ENCODE measurements around the gene GNA12. TPM values are rescaled to one million over a fixed set of nuclear protein-coding genes. Genes with fewer than 3 reads are reported as not detected.

Gene GNA12
- total and polyA plus RNA-seq, 2 experiments from 2014 or later: 28.4 to 40.2 TPM

DNA sequence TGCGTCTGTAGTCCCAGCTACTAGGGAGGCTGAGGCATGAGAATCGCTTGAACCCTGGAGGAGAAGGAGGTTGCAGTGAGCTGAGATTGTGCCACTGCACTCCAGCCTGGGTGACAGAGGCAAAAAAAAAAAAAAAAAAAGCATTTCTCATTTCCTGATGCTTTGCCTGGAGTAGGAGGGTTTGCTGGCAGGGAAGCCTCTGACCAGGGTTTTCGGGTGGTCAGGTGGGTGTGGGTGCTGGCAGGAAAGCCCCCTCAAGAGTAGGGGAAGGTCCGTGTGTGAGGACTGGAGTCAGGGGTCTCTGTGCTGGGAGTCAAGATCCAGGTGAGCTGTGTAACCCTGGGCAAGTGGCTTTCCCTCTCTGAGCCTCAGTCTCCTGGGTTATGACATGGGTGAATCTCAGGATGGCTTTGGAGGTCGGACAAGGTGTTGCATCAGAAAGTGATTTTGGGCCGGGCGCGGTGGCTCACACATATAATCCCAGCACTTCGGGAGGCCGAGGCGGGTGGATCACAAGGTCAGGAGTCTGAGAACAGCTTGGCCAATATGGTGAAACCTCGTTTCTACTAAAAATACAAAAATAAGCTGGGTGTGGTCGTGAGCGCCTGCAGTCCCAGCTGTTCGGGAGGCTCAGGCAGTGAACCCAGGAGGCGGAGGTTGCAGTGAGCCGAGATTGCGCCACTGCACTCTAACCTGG is 152.9 kb downstream of the GNA12 start:
- TF ChIP-seq EZH2phosphoT487 (IDR thresholded peaks at IDR 0.05; ENCODE audit: low read depth, severe bottlenecking, unreplicated experiment) (no peak), EZH2 (IDR thresholded peaks at IDR 0.05; ENCODE audit: borderline replicate concordance) (no peak)
- TF ChIP-seq, protein P1, sequence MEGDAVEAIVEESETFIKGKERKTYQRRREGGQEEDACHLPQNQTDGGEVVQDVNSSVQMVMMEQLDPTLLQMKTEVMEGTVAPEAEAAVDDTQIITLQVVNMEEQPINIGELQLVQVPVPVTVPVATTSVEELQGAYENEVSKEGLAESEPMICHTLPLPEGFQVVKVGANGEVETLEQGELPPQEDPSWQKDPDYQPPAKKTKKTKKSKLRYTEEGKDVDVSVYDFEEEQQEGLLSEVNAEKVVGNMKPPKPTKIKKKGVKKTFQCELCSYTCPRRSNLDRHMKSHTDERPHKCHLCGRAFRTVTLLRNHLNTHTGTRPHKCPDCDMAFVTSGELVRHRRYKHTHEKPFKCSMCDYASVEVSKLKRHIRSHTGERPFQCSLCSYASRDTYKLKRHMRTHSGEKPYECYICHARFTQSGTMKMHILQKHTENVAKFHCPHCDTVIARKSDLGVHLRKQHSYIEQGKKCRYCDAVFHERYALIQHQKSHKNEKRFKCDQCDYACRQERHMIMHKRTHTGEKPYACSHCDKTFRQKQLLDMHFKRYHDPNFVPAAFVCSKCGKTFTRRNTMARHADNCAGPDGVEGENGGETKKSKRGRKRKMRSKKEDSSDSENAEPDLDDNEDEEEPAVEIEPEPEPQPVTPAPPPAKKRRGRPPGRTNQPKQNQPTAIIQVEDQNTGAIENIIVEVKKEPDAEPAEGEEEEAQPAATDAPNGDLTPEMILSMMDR (IDR thresholded peaks at IDR 0.05; ENCODE audit: poor library complexity): no peak
- H3K4me1 ChIP-seq (ENCODE audit: insufficient read depth): peaks cover 5% of the 10 kb centered on the region
- peaks cover 40% of the 10 kb centered on the region for H3K27me3 ChIP-seq
- H3K4me3 ChIP-seq: no peak overlapping the region
- no peak for DNase-seq (ENCODE audit: low spot score)
- WGBS (ENCODE audit: low lambda C conversion rate, missing lambda C conversion rate): 93% methylated on average over 18 of the region's 18 CpGs
- H4K20me1 ChIP-seq (ENCODE audit: insufficient read depth, poor library complexity, severe bottlenecking): no peaks in the 10 kb centered on the region
- H3K9me2 ChIP-seq (replicated peaks; ENCODE audit: insufficient read depth): no peaks in the 10 kb centered on the region
- no peaks in the 10 kb centered on the region for H3K36me3 ChIP-seq (replicated peaks; ENCODE audit: insufficient read depth, low read depth)
- H3K27ac ChIP-seq: no peak overlapping the region
- H3K9me3 ChIP-seq (ENCODE audit: low read depth): no peaks in the 10 kb centered on the region
- H3K4me2 ChIP-seq: no peak overlapping the region
- no peak overlapping the region for H2AFZ ChIP-seq
- no peaks in the 10 kb centered on the region for H3K79me2 ChIP-seq

DNA sequence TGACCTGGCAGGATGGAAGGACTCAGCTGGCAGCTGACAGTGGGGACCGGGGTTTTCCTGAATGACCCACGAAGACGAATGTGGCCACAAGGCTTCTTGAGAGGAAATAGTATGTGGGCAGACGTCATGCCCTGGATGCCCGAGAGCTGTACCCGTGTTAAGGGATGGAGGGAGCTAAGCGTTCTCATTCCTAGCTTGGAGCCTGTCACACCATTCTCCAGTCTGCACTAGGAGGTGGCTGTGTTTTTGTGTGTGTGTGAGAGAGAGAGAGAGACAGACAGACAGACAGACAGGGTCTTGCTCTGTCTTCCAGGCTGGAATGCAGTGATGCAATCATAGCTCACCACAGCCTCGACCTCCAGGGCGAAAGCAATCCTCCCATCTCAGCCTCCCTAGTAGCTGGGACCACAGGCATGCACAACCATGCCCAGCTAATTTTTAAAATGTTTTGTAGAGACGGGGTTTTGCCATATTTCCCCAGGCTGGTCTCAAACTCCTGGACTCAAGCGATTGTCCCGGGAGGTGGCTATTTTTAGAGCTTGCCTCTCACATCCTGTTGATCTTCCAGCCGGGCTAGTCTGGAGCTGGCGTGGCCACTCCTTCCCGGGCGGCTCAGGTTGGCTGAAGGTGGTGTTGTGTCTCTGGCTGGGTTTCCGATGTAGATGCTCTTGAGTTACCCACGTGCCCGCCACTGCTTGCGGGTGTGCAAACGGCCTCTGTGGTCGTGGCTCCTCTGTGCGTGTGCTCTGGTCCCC is 154.0 kb downstream of the GNA12 start:
- Histone ChIP-seq H3K36me3 (replicated peaks; ENCODE audit: insufficient read depth, low read depth) (no peaks in the 10 kb centered on the region), H3K27me3 (peaks cover 43% of the 10 kb centered on the region), H3K4me3 (no peak overlapping the region), H3K4me2 (no peak overlapping the region), H3K9me2 (replicated peaks; ENCODE audit: insufficient read depth) (no peaks in the 10 kb centered on the region), H4K20me1 (ENCODE audit: insufficient read depth, poor library complexity, severe bottlenecking) (no peaks in the 10 kb centered on the region), H2AFZ (no peak overlapping the region), H3K79me2 (no peaks in the 10 kb centered on the region), H3K27ac (no peak overlapping the region), H3K9me3 (ENCODE audit: low read depth) (no peaks in the 10 kb centered on the region), H3K4me1 (ENCODE audit: insufficient read depth) (peaks cover 5% of the 10 kb centered on the region)
- TF ChIP-seq EZH2 (IDR thresholded peaks at IDR 0.05; ENCODE audit: borderline replicate concordance) (no peak), EZH2phosphoT487 (IDR thresholded peaks at IDR 0.05; ENCODE audit: low read depth, severe bottlenecking, unreplicated experiment) (no peak)
- TF ChIP-seq, protein P1 (IDR thresholded peaks at IDR 0.05; ENCODE audit: poor library complexity): no peak
- no peak for DNase-seq (ENCODE audit: low spot score)
- WGBS (ENCODE audit: low lambda C conversion rate, missing lambda C conversion rate): 86% methylated on average over 23 of the region's 23 CpGs

DNA sequence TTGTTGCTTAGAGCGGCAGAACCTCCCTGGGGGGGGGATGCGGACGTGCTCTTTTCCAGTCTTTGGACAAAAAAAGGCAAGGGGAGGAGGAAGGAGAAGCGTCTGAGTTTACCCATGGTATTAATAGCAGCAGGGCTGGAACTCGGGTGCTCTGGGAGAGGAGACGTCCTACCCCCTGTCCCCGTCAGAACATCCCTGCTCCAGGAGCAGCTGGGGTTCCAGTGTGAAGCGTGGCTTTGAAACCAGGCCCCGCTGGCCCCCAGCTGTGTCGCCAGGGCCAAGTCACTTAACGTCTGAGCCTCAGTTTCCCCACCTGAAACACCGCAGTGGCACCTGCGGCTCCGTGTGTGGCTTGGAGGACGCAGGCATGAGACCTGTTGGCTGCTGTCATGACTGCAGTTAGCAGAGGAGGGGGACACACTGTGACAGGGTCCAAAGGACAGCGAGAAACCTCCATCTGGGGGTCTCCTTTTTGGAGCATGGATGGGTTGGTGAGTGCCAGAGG is 154.7 kb downstream of the GNA12 start:
- Histone ChIP-seq H4K20me1 (ENCODE audit: insufficient read depth, poor library complexity, severe bottlenecking) (no peaks in the 10 kb centered on the region), H3K4me3 (no peak overlapping the region), H3K4me1 (ENCODE audit: insufficient read depth) (peaks cover 5% of the 10 kb centered on the region), H3K36me3 (replicated peaks; ENCODE audit: insufficient read depth, low read depth) (no peaks in the 10 kb centered on the region), H3K9me2 (replicated peaks; ENCODE audit: insufficient read depth) (no peaks in the 10 kb centered on the region), H3K27ac (no peak overlapping the region), H3K4me2 (no peak overlapping the region), H2AFZ (no peak overlapping the region), H3K27me3 (peaks cover 43% of the 10 kb centered on the region), H3K9me3 (ENCODE audit: low read depth) (no peaks in the 10 kb centered on the region), H3K79me2 (no peaks in the 10 kb centered on the region)
- DNase-seq (ENCODE audit: low spot score): no peak
- TF ChIP-seq, protein P1 (IDR thresholded peaks at IDR 0.05; ENCODE audit: poor library complexity): no peak
- TF ChIP-seq EZH2 (IDR thresholded peaks at IDR 0.05; ENCODE audit: borderline replicate concordance) (no peak), EZH2phosphoT487 (IDR thresholded peaks at IDR 0.05; ENCODE audit: low read depth, severe bottlenecking, unreplicated experiment) (no peak)
- 83% methylated on average over 16 of the region's 16 CpGs for WGBS (ENCODE audit: low lambda C conversion rate, missing lambda C conversion rate)

All from hepatocyte (in vitro differentiated cells).